Stimulated activated naive B cell treated with anti-CD40 and anti-IgM and Interleukin-4, amounts not matched to agents 10 μg/mL and 1 μg/mL and 100 μg/mL, for 72 hours (primary cell): ENCODE data around the gene USH2A.

ENCODE experiments used
- ATAC-seq, 2 donors: fragments of 150-1000 bp; cut with Tn5 transposase; replicated peaks; 2 replicates each; pipeline ENCODE4 v1.10.0; 2021; ENCODE audit warnings: moderate library complexity in 1 of 2
- DNase-seq: peaks from one replicate; pipeline ENCODE4 v3.0.0; 2021
- H3K27ac Mint-ChIP-seq: one replicate; pipeline ENCODE4 v1.8.0; 2022; ENCODE audit warnings: mild to moderate bottlenecking, mixed read lengths
- H3K27me3 Mint-ChIP-seq, 2 donors: one replicate each; pipeline ENCODE4 v1.8.0; 2022; ENCODE audit warnings: mixed read lengths in 2 of 2
- H3K36me3 Mint-ChIP-seq, 2 donors: one replicate each; pipeline ENCODE4 v1.8.0; 2022; ENCODE audit warnings: mixed read lengths in 2 of 2, mild to moderate bottlenecking in 1 of 2
- H3K4me1 Mint-ChIP-seq, 2 donors: one replicate each; pipeline ENCODE4 v1.8.0; 2022; ENCODE audit warnings: mixed read lengths in 2 of 2, mild to moderate bottlenecking in 1 of 2
- H3K4me3 Mint-ChIP-seq, 2 donors: one replicate each; pipeline ENCODE4 v1.8.0; 2022; ENCODE audit warnings: mild to moderate bottlenecking in 2 of 2, mixed read lengths in 2 of 2, moderate library complexity in 1 of 2
- H3K9me3 Mint-ChIP-seq, 2 donors: one replicate each; pipeline ENCODE4 v1.8.0; 2022; ENCODE audit warnings: mixed read lengths in 2 of 2, mild to moderate bottlenecking in 1 of 2

Gene USH2A

DNA sequence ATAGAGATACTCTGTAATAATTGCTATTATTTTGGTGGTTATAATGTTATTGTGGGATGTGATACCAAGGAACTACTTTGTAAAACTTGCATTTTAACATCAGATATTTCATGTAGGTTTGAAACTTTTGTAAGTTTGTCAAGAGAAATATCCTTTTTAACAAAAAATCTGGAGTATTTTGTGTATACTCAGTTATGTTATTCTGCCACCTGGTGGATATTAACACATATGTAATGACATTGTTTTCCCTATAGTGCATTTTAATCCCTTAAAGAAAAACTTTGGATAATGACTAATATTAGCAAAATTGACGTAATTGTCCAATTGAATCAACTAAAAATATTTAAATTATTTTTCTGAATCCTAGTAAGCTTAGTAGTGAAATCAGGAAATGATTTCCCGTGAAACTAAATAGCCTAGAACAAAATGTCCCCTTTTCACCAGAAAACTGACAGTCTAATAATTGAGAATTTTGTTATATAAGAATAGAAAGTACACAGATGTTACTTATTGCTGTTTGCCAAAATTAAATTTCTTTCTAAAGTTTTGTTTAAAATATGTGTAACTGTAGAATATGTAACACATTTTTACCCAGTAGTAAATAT is 816.6 kb downstream of the USH2A start:
- ATAC-seq (no peak), DNase-seq (no peak)
- Mint-ChIP-seq H3K27me3 (no peaks in the 10 kb centered on the region), H3K27ac (no peak overlapping the region), H3K9me3 (no peaks in the 10 kb centered on the region), H3K36me3 (peaks cover 10 to 17% of the 10 kb centered on the region in 2 donors), H3K4me3 (no peak overlapping the region), H3K4me1 (no peaks in the 10 kb centered on the region)

DNA sequence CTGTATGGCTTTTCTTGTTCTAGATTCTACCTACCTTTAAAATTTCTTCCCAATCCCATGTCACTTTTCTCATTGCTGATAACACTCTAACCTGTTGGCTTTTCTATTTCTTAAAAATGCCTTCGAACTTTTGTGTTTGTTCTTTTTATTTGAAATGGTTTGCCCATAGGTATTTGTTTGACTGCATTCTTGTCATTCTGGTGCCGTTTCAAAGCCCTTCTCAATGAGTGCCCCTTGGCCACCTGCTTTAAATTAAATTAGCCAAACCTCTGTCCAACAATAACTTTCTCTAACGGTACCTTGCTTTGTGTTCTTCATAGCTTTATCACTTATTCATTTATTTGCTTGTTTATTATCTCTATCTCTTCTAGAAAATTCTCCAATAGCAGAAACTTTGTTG is 817.2 kb downstream of the USH2A start:
- Mint-ChIP-seq H3K9me3 (no peaks in the 10 kb centered on the region), H3K4me1 (no peaks in the 10 kb centered on the region), H3K4me3 (no peak overlapping the region), H3K27ac (no peak overlapping the region), H3K27me3 (no peaks in the 10 kb centered on the region), H3K36me3 (peaks cover 10 to 17% of the 10 kb centered on the region in 2 donors)
- no peak for ATAC-seq
- DNase-seq, result no peak

DNA sequence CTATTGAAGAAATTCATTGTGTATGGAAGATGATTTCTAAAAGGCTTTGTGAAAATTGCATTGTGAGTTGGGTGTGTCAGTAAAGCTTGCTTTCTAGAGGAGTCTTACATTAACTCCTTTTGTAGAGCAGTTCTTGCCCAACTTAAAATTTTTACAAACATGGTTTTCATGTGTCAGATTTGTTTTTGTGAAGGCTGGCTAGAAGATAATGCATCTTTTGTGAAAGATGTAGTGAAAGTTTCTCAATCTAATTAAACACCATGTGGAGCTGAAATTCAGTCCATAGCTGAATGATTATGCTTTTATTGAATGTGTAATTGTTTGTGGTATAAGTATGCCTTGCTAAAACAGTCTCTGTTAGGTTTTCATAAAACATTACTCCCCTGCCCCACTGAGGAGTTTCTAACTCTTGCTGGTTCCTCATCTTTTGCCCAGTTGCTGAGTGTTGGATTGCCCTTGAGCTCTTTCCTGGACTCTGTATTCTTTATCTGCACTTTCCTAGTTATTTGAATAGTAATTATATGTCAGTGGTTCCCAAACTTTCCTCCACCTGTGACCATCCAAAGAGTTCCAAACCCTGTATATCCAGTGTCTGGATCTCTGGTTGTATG is 818.1 kb downstream of the USH2A start:
- ATAC-seq, result no peak
- Mint-ChIP-seq H3K36me3 (peaks cover 10 to 19% of the 10 kb centered on the region in 2 donors), H3K4me3 (no peak overlapping the region), H3K9me3 (no peaks in the 10 kb centered on the region), H3K27ac (no peak overlapping the region), H3K4me1 (no peaks in the 10 kb centered on the region), H3K27me3 (no peaks in the 10 kb centered on the region)
- no peak for DNase-seq

DNA sequence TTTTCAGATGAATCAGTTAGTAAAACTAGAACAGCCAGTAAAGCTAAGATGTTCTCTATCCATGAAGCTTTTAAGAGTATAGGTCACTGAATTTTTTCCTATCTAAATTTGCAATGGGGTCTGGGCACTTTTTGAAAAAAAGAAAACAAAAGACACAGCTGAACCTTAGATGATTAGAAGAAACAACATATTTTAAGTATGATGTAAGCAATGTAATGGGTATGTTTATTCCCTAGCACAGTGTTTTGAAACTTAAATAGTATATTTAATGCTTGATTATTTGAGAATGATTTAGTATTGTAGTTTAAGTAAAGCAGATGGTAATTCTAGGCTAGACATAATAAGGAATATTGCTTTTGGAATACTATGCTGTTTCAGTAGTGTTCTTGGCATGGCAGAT is 819.9 kb downstream of the USH2A start:
- DNase-seq, result no peak
- no peak overlapping the region for H3K4me3 Mint-ChIP-seq

DNA sequence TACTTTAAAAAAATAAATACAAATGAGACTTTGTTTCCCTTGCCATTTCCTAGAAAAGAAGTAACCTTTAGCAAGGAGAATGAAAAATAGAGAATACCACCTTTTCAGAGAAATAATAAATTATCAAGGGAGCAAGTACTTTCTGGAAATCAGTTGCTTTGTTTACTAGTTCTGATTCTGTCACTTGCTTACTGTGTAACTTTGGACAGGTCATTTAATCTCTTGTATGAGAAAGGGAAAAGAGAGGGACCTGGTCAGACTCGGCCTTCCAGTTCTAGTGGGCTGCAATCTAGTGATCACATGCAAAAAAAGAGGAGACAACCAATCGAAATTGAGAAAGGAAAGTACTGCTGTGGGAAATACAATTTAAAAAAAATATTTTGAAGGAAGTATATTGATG is 822.0 kb downstream of the USH2A start:
- H3K9me3 Mint-ChIP-seq, result no peaks in the 10 kb centered on the region
- H3K4me3 Mint-ChIP-seq, result no peak overlapping the region
- DNase-seq (no peak), ATAC-seq (no peak)
- H3K27ac Mint-ChIP-seq, result no peak overlapping the region
- H3K27me3 Mint-ChIP-seq, result no peaks in the 10 kb centered on the region
- peaks cover 13 to 30% of the 10 kb centered on the region in 2 donors for H3K36me3 Mint-ChIP-seq
- H3K4me1 Mint-ChIP-seq, result peaks cover 0 to 3% of the 10 kb centered on the region in 2 donors

More for the DNA sequence above, 819.9 kb downstream of the USH2A start:
- ATAC-seq, result no peak
- H3K27ac Mint-ChIP-seq, result no peak overlapping the region
- H3K9me3 Mint-ChIP-seq, result no peaks in the 10 kb centered on the region
- no peaks in the 10 kb centered on the region for H3K27me3 Mint-ChIP-seq
- peaks cover 5 to 20% of the 10 kb centered on the region in 2 donors for H3K36me3 Mint-ChIP-seq
- peaks cover 0 to under 1% of the 10 kb centered on the region in 2 donors for H3K4me1 Mint-ChIP-seq

DNA sequence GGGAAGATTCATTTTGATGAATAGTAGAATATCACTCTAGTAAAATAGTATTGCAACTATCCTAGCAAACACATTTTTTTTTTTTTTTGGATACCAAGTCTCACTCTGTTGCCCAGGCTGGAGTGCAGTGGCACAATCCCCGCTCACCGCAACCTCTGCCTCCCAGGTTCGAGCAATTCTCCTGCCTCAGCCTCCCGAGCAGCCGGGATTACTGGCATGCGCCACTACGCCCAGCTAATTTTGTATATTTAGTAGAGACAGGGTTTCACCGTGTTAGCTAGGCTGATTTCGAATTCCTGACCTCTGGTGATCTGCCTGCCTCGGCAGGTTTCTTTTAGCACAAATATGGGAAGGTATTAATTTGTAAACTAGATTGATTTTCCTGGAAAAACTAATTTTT is 822.4 kb downstream of the USH2A start:
- H3K4me3 Mint-ChIP-seq, result no peak overlapping the region
- peaks cover 16 to 34% of the 10 kb centered on the region in 2 donors for H3K36me3 Mint-ChIP-seq
- H3K27ac Mint-ChIP-seq, result no peak overlapping the region
- DNase-seq (no peak), ATAC-seq (no peak)
- H3K27me3 Mint-ChIP-seq, result no peaks in the 10 kb centered on the region
- no peaks in the 10 kb centered on the region for H3K9me3 Mint-ChIP-seq
- H3K4me1 Mint-ChIP-seq, result peaks cover 0 to 3% of the 10 kb centered on the region in 2 donors

DNA sequence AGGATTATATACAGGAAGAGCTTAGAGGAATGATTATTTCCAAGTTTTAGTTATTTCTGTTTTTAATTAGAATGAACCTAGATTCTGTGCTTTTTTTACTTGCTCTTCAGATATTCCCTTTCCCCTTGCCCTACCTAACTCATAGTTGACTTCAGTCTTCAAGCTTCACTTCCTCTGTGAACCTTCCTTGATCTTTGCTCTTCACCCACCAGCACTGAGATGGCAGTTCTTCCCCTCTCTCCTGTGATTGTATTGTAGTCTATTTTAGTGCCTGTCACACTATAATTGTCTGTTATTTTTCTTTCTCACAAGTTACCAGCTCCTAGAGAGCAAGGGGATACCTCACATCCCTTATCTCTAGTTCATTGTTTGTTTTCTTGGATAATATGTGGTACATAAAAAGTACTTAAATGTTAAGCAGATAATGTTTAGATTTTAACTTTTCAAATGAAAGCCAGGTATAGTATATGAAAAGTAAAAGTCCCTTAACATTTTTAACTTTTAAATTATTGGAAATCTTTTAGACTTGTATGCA is 822.9 kb downstream of the USH2A start:
- ATAC-seq, result no peak
- Mint-ChIP-seq H3K4me3 (no peak overlapping the region), H3K27me3 (no peaks in the 10 kb centered on the region), H3K27ac (no peak overlapping the region), H3K4me1 (peaks cover 0 to 3% of the 10 kb centered on the region in 2 donors), H3K36me3 (peaks cover 18 to 35% of the 10 kb centered on the region in 2 donors), H3K9me3 (no peaks in the 10 kb centered on the region)
- DNase-seq, result no peak

DNA sequence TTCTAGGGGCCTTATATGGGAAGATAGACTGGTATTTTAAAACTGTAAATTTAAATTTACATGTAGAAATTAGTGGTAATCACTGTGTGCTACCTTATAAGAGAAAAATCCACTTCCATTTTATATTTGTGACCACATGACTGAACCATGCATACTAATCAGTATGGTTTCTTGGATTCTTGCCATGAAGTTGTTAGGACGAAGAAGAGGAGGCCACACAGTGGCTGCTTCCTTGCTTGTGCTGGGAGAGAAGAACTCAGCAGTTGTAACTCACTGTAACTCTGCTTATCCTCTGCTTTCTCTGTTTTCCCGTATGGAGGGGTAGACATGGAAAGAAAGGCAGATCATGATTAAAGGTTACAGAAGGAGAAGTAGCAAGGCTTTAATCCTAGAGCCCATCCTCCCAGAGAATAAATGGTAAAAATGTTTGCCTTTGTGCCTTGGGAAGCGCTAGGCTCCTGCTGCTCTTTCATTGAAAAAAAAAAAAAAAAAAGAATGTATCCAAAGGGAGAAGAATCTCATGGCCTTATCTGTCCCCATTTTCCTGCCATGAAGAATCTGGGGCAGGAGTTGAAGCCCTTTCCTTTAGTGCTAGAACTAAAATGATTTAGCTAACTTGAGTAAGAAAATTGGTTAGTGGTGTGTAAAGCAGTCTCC is 823.7 kb downstream of the USH2A start:
- Mint-ChIP-seq H3K27ac (no peak overlapping the region), H3K9me3 (no peaks in the 10 kb centered on the region), H3K27me3 (no peaks in the 10 kb centered on the region), H3K36me3 (peaks cover 18 to 35% of the 10 kb centered on the region in 2 donors), H3K4me3 (no peak overlapping the region), H3K4me1 (peaks cover 0 to 3% of the 10 kb centered on the region in 2 donors)
- DNase-seq (no peak), ATAC-seq (no peak)

DNA sequence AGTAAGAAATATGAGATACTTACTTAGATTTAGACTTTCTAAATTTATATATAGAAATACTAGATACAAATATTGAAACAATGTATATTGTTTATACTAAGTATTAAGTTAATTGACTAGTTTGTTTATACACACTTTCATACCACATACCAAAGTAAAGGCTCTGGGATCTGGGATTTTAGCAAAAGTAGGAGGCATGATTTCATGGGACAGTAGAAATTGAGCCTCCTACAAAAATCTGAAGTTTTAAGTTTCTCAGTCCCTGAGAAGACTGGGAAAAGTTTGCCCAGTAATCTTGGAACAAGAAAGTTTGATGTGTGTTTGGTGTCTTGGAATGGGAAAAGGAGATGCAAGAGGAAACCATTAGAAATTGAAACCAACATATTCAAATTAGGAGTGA is 825.3 kb downstream of the USH2A start:
- Mint-ChIP-seq H3K27me3 (no peaks in the 10 kb centered on the region), H3K4me3 (no peak overlapping the region), H3K36me3 (peaks cover 18 to 31% of the 10 kb centered on the region in 2 donors), H3K4me1 (peaks cover 0 to 3% of the 10 kb centered on the region in 2 donors), H3K27ac (no peak overlapping the region), H3K9me3 (no peaks in the 10 kb centered on the region)
- DNase-seq, result no peak
- no peak for ATAC-seq

DNA sequence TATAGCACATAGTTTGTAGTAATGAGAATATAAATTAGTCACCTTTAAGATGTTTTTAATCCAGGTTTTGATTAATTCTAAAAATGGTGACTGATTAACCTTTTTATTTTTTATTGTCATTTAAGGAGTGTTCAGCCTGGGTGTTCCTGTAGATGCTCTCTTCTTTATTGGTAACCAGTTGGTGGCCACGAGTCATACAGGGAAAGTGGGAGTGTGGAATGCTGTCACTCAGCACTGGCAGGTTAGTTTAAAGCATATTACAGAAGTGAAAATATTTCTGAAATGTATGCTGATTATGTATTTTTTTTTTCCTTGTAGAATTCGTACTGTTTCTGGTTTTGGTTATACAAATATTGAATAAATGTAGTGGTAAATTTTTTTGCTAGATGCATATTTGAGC is 828.0 kb downstream of the USH2A start:
- ATAC-seq (no peak), DNase-seq (no peak)
- H3K4me1 Mint-ChIP-seq, result peaks cover 0 to 3% of the 10 kb centered on the region in 2 donors
- peaks cover 25 to 44% of the 10 kb centered on the region in 2 donors for H3K36me3 Mint-ChIP-seq
- no peak overlapping the region for H3K4me3 Mint-ChIP-seq
- H3K27ac Mint-ChIP-seq, result no peak overlapping the region
- H3K27me3 Mint-ChIP-seq, result no peaks in the 10 kb centered on the region
- peaks cover 4 to 5% of the 10 kb centered on the region in 2 donors for H3K9me3 Mint-ChIP-seq

DNA sequence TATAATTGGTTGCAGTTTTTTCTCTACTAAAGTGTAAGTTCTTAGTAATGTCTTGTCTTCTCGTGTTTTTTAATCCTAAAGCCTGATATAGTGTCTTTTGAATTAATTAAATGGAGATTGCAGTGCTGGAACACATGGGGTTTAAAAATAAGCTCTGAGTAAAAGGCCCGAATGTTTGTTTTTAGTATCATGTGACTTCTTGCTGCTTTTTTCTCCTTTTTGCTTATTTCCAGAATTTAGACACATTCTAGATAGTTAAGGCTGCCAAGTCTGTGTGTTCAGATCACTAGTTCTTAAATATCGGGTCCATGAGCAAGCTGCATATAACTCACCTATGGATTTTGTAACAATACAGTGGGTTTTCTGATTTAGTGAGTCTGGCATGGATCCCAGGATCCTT is 828.6 kb downstream of the USH2A start:
- no peak for ATAC-seq
- Mint-ChIP-seq H3K9me3 (peaks cover 4 to 7% of the 10 kb centered on the region in 2 donors), H3K27me3 (no peaks in the 10 kb centered on the region), H3K36me3 (peaks cover 27 to 46% of the 10 kb centered on the region in 2 donors), H3K4me3 (no peak overlapping the region), H3K4me1 (peaks cover 0 to 3% of the 10 kb centered on the region in 2 donors), H3K27ac (no peak overlapping the region)
- DNase-seq, result no peak

DNA sequence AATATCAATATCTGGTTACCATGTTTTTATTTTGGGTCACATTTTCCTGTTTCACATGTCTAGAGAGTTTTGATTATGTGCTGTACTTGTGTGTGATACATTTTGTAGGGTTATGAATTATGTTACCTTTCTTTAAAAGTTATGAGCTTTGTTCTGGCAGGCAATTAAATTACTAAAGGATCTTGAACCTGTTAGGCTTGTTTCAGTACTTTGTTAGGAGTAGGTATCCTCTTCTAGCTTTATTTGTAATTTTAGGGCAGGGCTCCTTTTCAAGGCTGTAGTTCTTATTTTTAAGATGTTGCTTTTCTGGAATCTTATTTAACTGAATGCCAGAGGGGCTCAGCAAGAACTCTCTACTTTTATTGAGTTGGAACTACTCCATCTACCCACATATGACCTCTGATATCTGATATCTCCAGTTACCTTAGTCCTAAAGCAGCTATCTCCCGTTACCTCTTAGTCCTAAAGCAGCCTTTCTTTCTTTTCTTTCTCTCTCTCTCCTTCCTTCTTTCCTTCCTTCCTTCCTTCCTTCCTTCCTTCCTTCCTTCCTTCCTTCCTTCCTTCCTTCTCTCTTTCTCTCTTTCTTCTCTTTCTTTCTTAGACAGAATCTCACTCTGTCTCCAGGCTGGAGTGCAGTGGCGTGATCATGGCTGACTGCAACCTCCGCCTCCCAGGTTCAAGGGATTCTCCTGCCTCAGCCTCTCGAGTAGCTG is 832.3 kb downstream of the USH2A start:
- peaks cover 4 to 7% of the 10 kb centered on the region in 2 donors for H3K9me3 Mint-ChIP-seq
- no peak overlapping the region for H3K27ac Mint-ChIP-seq
- no peaks in the 10 kb centered on the region for H3K27me3 Mint-ChIP-seq
- no peak overlapping the region for H3K4me3 Mint-ChIP-seq
- peaks cover 19 to 29% of the 10 kb centered on the region in 2 donors for H3K36me3 Mint-ChIP-seq
- no peaks in the 10 kb centered on the region for H3K4me1 Mint-ChIP-seq
- DNase-seq (no peak), ATAC-seq (no peak)

DNA sequence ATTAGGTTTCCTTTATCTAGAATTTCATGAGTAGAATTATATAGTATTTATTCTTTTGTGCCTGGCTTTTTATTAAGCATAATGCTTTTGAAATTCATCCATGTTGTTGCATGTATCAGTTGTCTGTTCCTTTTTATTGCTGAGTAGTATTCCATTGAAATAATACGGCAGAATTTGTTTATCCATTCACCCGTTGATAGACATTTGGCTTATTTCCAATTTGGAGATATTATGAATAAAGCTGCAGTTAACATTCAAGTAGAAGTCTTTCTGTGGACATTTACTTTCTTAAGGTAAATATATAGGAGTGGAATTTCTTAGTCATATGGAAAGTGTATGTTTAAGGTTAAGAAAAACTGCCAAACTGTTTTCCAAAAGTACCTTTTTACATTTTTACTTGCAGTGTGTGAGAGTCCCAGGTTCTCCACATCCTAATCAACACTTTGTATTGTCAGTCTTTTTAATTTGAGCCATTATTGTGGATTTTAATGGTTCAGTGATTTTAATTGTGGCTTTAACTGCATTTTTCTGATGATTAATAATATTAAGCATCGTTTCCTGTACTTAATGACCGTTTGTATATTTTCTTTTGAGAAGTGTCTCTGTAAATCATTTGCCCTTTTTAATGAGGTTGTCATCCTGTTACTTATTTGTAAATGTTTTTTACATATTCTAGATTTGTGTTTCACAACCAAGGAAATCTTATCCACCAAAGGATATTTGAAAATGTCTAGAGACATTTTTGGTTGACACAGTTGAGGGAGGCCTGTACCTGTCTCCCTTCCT is 833.4 kb downstream of the USH2A start:
- peaks cover 17 to 29% of the 10 kb centered on the region in 2 donors for H3K36me3 Mint-ChIP-seq
- no peaks in the 10 kb centered on the region for H3K27me3 Mint-ChIP-seq
- no peaks in the 10 kb centered on the region for H3K4me1 Mint-ChIP-seq
- DNase-seq, result no peak
- peaks cover 5 to 7% of the 10 kb centered on the region in 2 donors for H3K9me3 Mint-ChIP-seq
- H3K4me3 Mint-ChIP-seq, result no peak overlapping the region
- ATAC-seq, result no peak
- no peak overlapping the region for H3K27ac Mint-ChIP-seq

DNA sequence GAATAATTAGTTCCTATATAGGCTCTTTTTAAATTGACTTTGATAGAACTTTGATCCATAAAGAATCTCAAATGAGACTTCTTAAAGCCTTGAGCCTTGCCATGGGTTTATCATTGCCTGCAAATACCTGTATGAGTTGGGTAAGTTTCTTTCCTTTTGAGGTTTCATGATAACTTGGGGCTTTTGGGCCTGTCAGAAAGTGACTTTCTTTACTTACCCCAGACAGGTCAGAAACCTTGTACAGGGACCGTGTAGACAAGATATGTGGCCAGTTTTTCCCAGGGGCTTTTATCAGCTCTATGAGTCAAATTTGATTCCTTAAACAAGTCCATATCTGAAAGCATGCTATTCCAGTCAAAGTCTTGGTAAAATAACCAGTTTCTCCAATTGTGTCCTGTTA is 838.9 kb downstream of the USH2A start:
- no peak for DNase-seq
- peaks cover 24 to 38% of the 10 kb centered on the region in 2 donors for H3K36me3 Mint-ChIP-seq
- H3K27ac Mint-ChIP-seq, result no peak overlapping the region
- peaks cover 0 to 4% of the 10 kb centered on the region in 2 donors for H3K9me3 Mint-ChIP-seq
- no peak overlapping the region for H3K4me3 Mint-ChIP-seq
- no peaks in the 10 kb centered on the region for H3K27me3 Mint-ChIP-seq
- no peaks in the 10 kb centered on the region for H3K4me1 Mint-ChIP-seq
- ATAC-seq, result no peak
